H1 (cell line): ENCODE results near the gene COL20A1. TPM values are rescaled to one million over a fixed set of nuclear protein-coding genes. Genes with fewer than 3 reads are reported as not detected.

ENCODE experiments used
- CTCF ChIA-PET: fragments of 300-600 bp; sonication (Branson Sonifier 250); formaldehyde crosslinking; loops from one replicate; lab custom pipeline; 2021; ENCODE audit not compliant: partially characterized antibody; lab: Charles Lee
- POLR2A ChIA-PET: fragments of 300-600 bp; sonication (Branson Sonifier 250); formaldehyde crosslinking; loops from one replicate; lab custom pipeline; 2021; ENCODE audit warnings: inconsistent platforms; ENCODE audit not compliant: partially characterized antibody; lab: Charles Lee
- DNase-seq, 2 experiments: peaks; one replicate each; pipeline versions ENCODE4 v3.0.0 to v3.0.0-alpha.2; 2010 to 2022; ENCODE audit warnings: low spot score in 2 of 2, low read depth in 1 of 2, mixed read lengths in 1 of 2
- FAIRE-seq: peaks from 2 replicates; lab custom pipeline; 2011; peaks lifted over from hg19 to GRCh38; lab: Jason Lieb, UNC
- H2AFZ ChIP-seq: 2 replicates; pipeline ENCODE4 v1.8.1; 2012; ENCODE audit warnings: low read length, inconsistent platforms
- H2AK5ac ChIP-seq: 2 replicates; pipeline ENCODE4 v1.6.1; 2013; ENCODE audit warnings: low read depth, low read length
- H2BK120ac ChIP-seq: replicated peaks from 2 replicates; pipeline ENCODE3; 2013; ENCODE audit warnings: low read depth, low read length, inconsistent platforms
- H2BK12ac ChIP-seq: 2 replicates; pipeline ENCODE4 v1.6.1; 2013; ENCODE audit warnings: low read depth, low read length
- H2BK15ac ChIP-seq: 2 replicates; pipeline ENCODE4 v1.6.1; 2013; ENCODE audit warnings: low read length
- H2BK20ac ChIP-seq: 2 replicates; pipeline ENCODE4 v1.6.1; 2013; ENCODE audit warnings: low read length
- H2BK5ac ChIP-seq: 2 replicates; pipeline ENCODE4 v1.6.1; 2013; ENCODE audit warnings: low read depth, low read length
- H3K14ac ChIP-seq: 2 replicates; pipeline ENCODE4 v1.6.1; 2013; ENCODE audit warnings: inconsistent platforms; ENCODE audit not compliant: insufficient read length
- H3K18ac ChIP-seq: 2 replicates; pipeline ENCODE4 v1.6.1; 2013; ENCODE audit warnings: low read length; ENCODE audit errors: extremely low read depth
- H3K23ac ChIP-seq: 2 replicates; pipeline ENCODE4 v1.6.1; 2013; ENCODE audit warnings: inconsistent platforms; ENCODE audit not compliant: insufficient read length
- H3K23me2 ChIP-seq: 2 replicates; pipeline ENCODE4 v1.6.1; 2013; ENCODE audit warnings: low read depth, low read length
- H3K27ac ChIP-seq: 2 replicates; pipeline ENCODE4 v1.6.1; 2011; ENCODE audit warnings: low read depth, low read length, inconsistent platforms
- H3K27me3 ChIP-seq, 4 experiments: replicated peaks in 1 of 4; 1 replicate in 1 of 4; 2 replicates in 3 of 4; pipeline versions ENCODE4 v1.6.1 to v1.8.1; 2011 to 2013; ENCODE audit warnings: low read length in 3 of 4, mild to moderate bottlenecking in 3 of 4, inconsistent platforms in 2 of 4, mixed read lengths in 2 of 4, moderate library complexity in 1 of 4; ENCODE audit not compliant: control insufficient read depth in 3 of 4, insufficient read depth in 3 of 4; ENCODE audit errors: extremely low read depth in 1 of 4
- H3K36me3 ChIP-seq, 4 experiments: 2 replicates each; pipeline versions ENCODE4 v1.6.1 to v1.8.1; 2011 to 2013; ENCODE audit warnings: mild to moderate bottlenecking in 4 of 4, low read length in 3 of 4, moderate library complexity in 2 of 4, control low read depth in 1 of 4, inconsistent platforms in 1 of 4; ENCODE audit not compliant: insufficient read depth in 4 of 4, control insufficient read depth in 2 of 4
- H3K4ac ChIP-seq: replicated peaks from 2 replicates; pipeline ENCODE3; 2013; ENCODE audit warnings: low read length, low read depth, mixed read lengths, inconsistent platforms; ENCODE audit not compliant: insufficient read length
- H3K4me1 ChIP-seq, 4 experiments: replicated peaks in 1 of 4; 1 replicate in 1 of 4; 2 replicates in 3 of 4; pipeline versions ENCODE4 v1.6.1 to v1.8.1; 2011 to 2013; ENCODE audit warnings: low read length in 3 of 4, inconsistent platforms in 2 of 4, mixed read lengths in 1 of 4; ENCODE audit not compliant: insufficient read depth in 4 of 4, control insufficient read depth in 3 of 4
- H3K4me2 ChIP-seq, 2 experiments: 2 replicates each; pipeline versions ENCODE4 v1.6.1 to v1.8.1; 2011 to 2013; ENCODE audit warnings: low read depth in 2 of 2, low read length in 2 of 2, control low read depth in 1 of 2, inconsistent platforms in 1 of 2, mild to moderate bottlenecking in 1 of 2; ENCODE audit not compliant: insufficient read depth in 1 of 2
- H3K4me3 ChIP-seq, 4 experiments: fragments of 200-600, 300-600 bp in 1 of 4; sonication (generic), shearing (Covaris generic), sonication (Bioruptor Twin) in 1 of 4; 2 replicates each; pipeline versions ENCODE4 v1.5.1 to v1.8.1; 2011 to 2016; ENCODE audit warnings: low read length in 4 of 4, low read depth in 3 of 4, control low read depth in 2 of 4, inconsistent platforms in 2 of 4, mild to moderate bottlenecking in 2 of 4, mixed read lengths in 1 of 4, moderate library complexity in 1 of 4; ENCODE audit not compliant: insufficient read depth in 2 of 4; ENCODE audit errors: extremely low read depth in 1 of 4
- H3K56ac ChIP-seq: replicated peaks from 2 replicates; pipeline ENCODE3; 2013; ENCODE audit warnings: low read depth, mild to moderate bottlenecking, mixed read lengths, low read length, inconsistent platforms; ENCODE audit not compliant: insufficient read length
- H3K79me1 ChIP-seq: 2 replicates; pipeline ENCODE4 v1.6.1; 2013; ENCODE audit warnings: low read depth, low read length, control low read depth
- H3K79me2 ChIP-seq, 2 experiments: 2 replicates each; pipeline versions ENCODE4 v1.6.1 to v1.8.1; 2012 to 2013; ENCODE audit warnings: low read length in 2 of 2, mild to moderate bottlenecking in 2 of 2, inconsistent platforms in 1 of 2; ENCODE audit not compliant: insufficient read depth in 2 of 2, control insufficient read depth in 1 of 2
- H3K9ac ChIP-seq, 4 experiments: replicated peaks in 1 of 4; 1 replicate in 1 of 4; 2 replicates in 3 of 4; pipeline versions ENCODE4 v1.6.1 to v1.8.1; 2011 to 2013; ENCODE audit warnings: low read depth in 3 of 4, low read length in 3 of 4, control low read depth in 2 of 4, mild to moderate bottlenecking in 2 of 4, moderate library complexity in 2 of 4, inconsistent platforms in 1 of 4; ENCODE audit errors: extremely low read depth in 1 of 4
- H3K9me3 ChIP-seq, 2 experiments: 2 replicates each; pipeline versions ENCODE4 v1.6.1 to v1.8.1; 2012 to 2013; ENCODE audit warnings: mild to moderate bottlenecking in 2 of 2, moderate library complexity in 2 of 2, control low read depth in 1 of 2, inconsistent platforms in 1 of 2, low read depth in 1 of 2, low read length in 1 of 2, mixed read lengths in 1 of 2; ENCODE audit not compliant: insufficient read depth in 2 of 2
- H4K20me1 ChIP-seq, 2 experiments: replicated peaks in 1 of 2; 2 replicates each; pipeline versions ENCODE3 to v1.8.1; 2011 to 2013; ENCODE audit warnings: inconsistent platforms in 2 of 2, low read length in 2 of 2, mild to moderate bottlenecking in 1 of 2; ENCODE audit not compliant: insufficient read depth in 2 of 2, control insufficient read depth in 1 of 2
- H4K5ac ChIP-seq: 2 replicates; pipeline ENCODE4 v1.6.1; 2013; ENCODE audit warnings: low read length, low read depth, mixed read lengths, inconsistent platforms; ENCODE audit not compliant: insufficient read length
- H4K8ac ChIP-seq: 2 replicates; pipeline ENCODE4 v1.8.0; 2013; ENCODE audit warnings: mild to moderate bottlenecking, moderate library complexity, low read length, inconsistent platforms; ENCODE audit not compliant: insufficient read depth; ENCODE audit errors: extremely low read depth
- H4K91ac ChIP-seq: replicated peaks from 2 replicates; pipeline ENCODE3; 2013; ENCODE audit warnings: low read length, mixed read lengths, inconsistent platforms; ENCODE audit not compliant: insufficient read length
- CEBPB ChIP-seq: IDR thresholded peaks from 2 replicates; pipeline ENCODE4 v1.6.1; 2012; ENCODE audit warnings: low read depth, low read length
- EGR1 ChIP-seq: IDR thresholded peaks from 2 replicates; pipeline ENCODE4 v1.6.1; 2011; ENCODE audit warnings: low read depth, low read length, borderline replicate concordance
- GTF2F1 ChIP-seq: IDR thresholded peaks from 2 replicates; pipeline ENCODE4 v1.6.1; 2012; ENCODE audit warnings: low read depth, low read length, improper control_type of control experiment, borderline replicate concordance
- KDM5A ChIP-seq: fragments of 200-600 bp; IDR thresholded peaks from 2 replicates; pipeline ENCODE4 v1.7.1; 2012; ENCODE audit warnings: mild to moderate bottlenecking, low read length, inconsistent platforms, mixed read lengths
- PHF8 ChIP-seq: fragments of 200-600 bp; sonication (generic); conservative IDR thresholded peaks from 2 replicates; pipeline ENCODE4 v1.7.1; 2012; ENCODE audit warnings: low read depth, mild to moderate bottlenecking, inconsistent platforms, low read length, moderate library complexity
- POLR2AphosphoS5 ChIP-seq: IDR thresholded peaks from 2 replicates; pipeline ENCODE4 v1.6.1; 2011; ENCODE audit warnings: low read depth, low read length
- RBBP5 ChIP-seq: IDR thresholded peaks from 2 replicates; pipeline ENCODE4 v1.7.1; 2012; ENCODE audit warnings: low read depth, mild to moderate bottlenecking, inconsistent platforms, low read length, moderate library complexity, borderline replicate concordance
- SP1 ChIP-seq: IDR thresholded peaks from 2 replicates; pipeline ENCODE4 v1.6.1; 2011; ENCODE audit warnings: low read depth, low read length
- SP4 ChIP-seq: IDR thresholded peaks from 2 replicates; pipeline ENCODE4 v1.6.1; 2012; ENCODE audit warnings: low read length, inconsistent platforms
- SRF ChIP-seq: IDR thresholded peaks from 2 replicates; pipeline ENCODE4 v1.6.1; 2011; ENCODE audit warnings: mild to moderate bottlenecking, low read depth, low read length, moderate library complexity
- WGBS, 2 experiments: shearing (Covaris generic) in 1 of 2; methylation state at CpG; one replicate each; pipeline versions ENCODE4 v1.1.6 to v1.1.7; 2013 to 2015; ENCODE audit warnings: low lambda C conversion rate in 2 of 2, mixed read lengths in 2 of 2, inconsistent platforms in 1 of 2, low coverage in 1 of 2, missing lambda C conversion rate in 1 of 2; ENCODE audit not compliant: insufficient replicate concordance in 2 of 2, insufficient coverage in 1 of 2, insufficient read length in 1 of 2; ENCODE audit errors: extremely low coverage in 1 of 2, missing lambda C conversion rate in 1 of 2; 5-methylcytosine and 5-hydroxymethylcytosine counted together
- polyA plus RNA-seq, 7 experiments: library from polyadenylated mRNA; depleted of rRNA in 3 of 7; stranded (reverse) in 5 of 7; unstranded in 2 of 7; fragments of >200 nt in 5 of 7; fragments of 200-250 nt in 2 of 7; gene quantifications; 1 replicate in 5 of 7; 2 replicates in 1 of 7; 4 replicates in 1 of 7; pipeline versions ENCODE4 v1.2.1 to v1.2.3, GENCODE V29; 2011 to 2013; ENCODE audit warnings: missing spikeins in 2 of 7, mixed read lengths in 2 of 7
- total RNA-seq: library from RNA; stranded (reverse); fragmentation: NEBNext Ultra II Directional; extraction: Animal tissue kit (Norgen Biotek cat#: 25700); gene quantifications from 2 replicates; pipeline ENCODE4 v1.2.1, GENCODE V29; 2021
- TF ChIP-seq, protein P1 (sequence below): IDR thresholded peaks from 2 replicates; pipeline ENCODE4 v1.6.1; 2011; ENCODE audit warnings: low read length, improper control_type of control experiment
- TF ChIP-seq, protein P2 (sequence below): IDR thresholded peaks from 2 replicates; pipeline ENCODE4 v1.6.1; 2012; ENCODE audit warnings: inconsistent platforms

The COL20A1 gene
- total and polyA plus RNA-seq, 2 of the 8 experiments (the other 6 are each of a cell fraction or from before 2014, with no cell fraction given): 0.19 to 0.21 TPM

DNA sequence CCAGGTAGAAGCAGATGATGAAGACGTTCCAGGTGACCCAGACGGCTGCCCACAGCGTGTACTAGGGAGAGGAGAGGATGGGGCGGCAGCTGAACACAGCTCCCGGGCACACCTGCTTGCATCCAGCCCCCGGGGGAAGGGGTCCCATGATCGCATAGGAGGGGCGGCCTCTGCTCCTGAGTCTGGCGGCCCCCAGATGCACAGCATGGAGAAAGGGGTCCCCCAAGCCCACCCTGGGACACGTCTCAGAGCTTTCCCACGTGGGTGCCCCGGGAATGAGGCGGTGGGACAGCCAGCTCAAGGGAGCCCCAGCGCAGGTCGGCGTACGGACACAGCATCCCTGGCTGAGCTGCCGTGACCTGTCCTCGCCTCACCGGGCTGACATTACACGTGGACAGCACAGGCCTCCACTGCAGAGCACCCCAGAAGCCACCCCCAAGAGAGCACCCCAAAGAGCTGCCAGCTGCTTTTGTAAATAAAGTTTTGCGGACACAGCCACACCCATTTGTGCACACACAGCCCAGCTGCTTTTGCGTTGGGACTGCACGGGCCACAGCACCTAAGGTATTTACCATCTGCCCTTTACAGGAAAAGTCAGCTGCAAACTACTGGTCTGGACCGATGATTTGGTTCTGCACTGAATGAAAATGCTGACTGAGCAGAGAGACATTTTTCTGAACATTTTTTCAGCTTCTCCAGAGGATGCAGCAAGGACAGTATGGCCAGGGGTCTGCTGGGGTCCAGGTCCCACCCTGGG is 44.0 kb upstream of the COL20A1 start:
- Histone ChIP-seq H3K9ac (no peak overlapping the region), H4K8ac (no peak overlapping the region), H2BK5ac (no peak overlapping the region), H3K27me3 (peaks cover 3 to 23% (median 20%) of the 10 kb centered on the region in 4 experiments), H4K91ac (no peak overlapping the region), H3K4me2 (no peak overlapping the region), H3K56ac (no peak overlapping the region), H2AK5ac (no peak overlapping the region), H4K5ac (no peak overlapping the region), H2BK12ac (no peak overlapping the region), H3K27ac (no peak overlapping the region), H3K4me3 (no peak overlapping the region), H3K79me1 (no peaks in the 10 kb centered on the region; the same call in 1 of the 2 replicates), H3K23ac (no peak overlapping the region), H3K36me3 (no peaks in the 10 kb centered on the region), H3K23me2 (peaks cover 5% of the 10 kb centered on the region; the same call in 1 of the 2 replicates), H3K14ac (no peak overlapping the region), H2BK20ac (no peak overlapping the region), H2AFZ (no peak overlapping the region), H2BK120ac (no peak overlapping the region), H3K9me3 (no peaks in the 10 kb centered on the region), H3K4me1 (peaks cover 0 to 23% (median 19%) of the 10 kb centered on the region in 4 experiments; a peak in 6 of 7 replicates), H4K20me1 (no peaks in the 10 kb centered on the region), H2BK15ac (no peak overlapping the region), H3K4ac (no peak overlapping the region), H3K18ac (no peak overlapping the region), H3K79me2 (no peaks in the 10 kb centered on the region)
- DNase-seq: no peak
- WGBS, 2 experiments: 85% methylated on average over 25 of the region's 25 CpGs; no CpG with 5 or more reads in 1 of the 2 experiments
- ChIA-PET POLR2A (interaction anchor here (0.6 to 1.5 kb wide), 3 partner anchors 14 to 63 kb away, joined by 3 to 5 read pairs (median 4); no protein-coding TSS in a partner anchor), CTCF (interaction anchor here (0.5 to 7.0 kb wide), 10 partner anchors 13 to 196 kb away, joined by 3 to 103 read pairs (median 3); partner anchors contain the start of gene BIRC7)
- FAIRE-seq: no peak
- TF ChIP-seq RBBP5: no peak
- TF ChIP-seq, protein P1, sequence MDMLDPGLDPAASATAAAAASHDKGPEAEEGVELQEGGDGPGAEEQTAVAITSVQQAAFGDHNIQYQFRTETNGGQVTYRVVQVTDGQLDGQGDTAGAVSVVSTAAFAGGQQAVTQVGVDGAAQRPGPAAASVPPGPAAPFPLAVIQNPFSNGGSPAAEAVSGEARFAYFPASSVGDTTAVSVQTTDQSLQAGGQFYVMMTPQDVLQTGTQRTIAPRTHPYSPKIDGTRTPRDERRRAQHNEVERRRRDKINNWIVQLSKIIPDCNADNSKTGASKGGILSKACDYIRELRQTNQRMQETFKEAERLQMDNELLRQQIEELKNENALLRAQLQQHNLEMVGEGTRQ: no peak
- TF ChIP-seq GTF2F1: no peak
- no peak for TF ChIP-seq SP1
- no peak for TF ChIP-seq CEBPB
- TF ChIP-seq PHF8: no peak
- TF ChIP-seq SP4: no peak
- no peak for TF ChIP-seq SRF
- TF ChIP-seq EGR1: no peak
- no peak for TF ChIP-seq POLR2AphosphoS5
- TF ChIP-seq, protein P2, sequence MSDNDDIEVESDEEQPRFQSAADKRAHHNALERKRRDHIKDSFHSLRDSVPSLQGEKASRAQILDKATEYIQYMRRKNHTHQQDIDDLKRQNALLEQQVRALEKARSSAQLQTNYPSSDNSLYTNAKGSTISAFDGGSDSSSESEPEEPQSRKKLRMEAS: no peak
- no peak for TF ChIP-seq KDM5A
